ENCODE measurements around the gene BSDC1.
"Not testable (repeated sequence)": the region's sequence is repeated elsewhere in the genome, so short reads cannot be mapped to it uniquely, and the experiment has no call there.

The BSDC1 gene

GRCh38 chr1:32394141-32394889 lies at the start of gene BSDC1:
BSDC1 (minus strand) TSS chr1:32394441; CDS start chr1:32394414, 27 bp downstream.
- DNase-seq (ENCODE audit: low read depth in 2 of 2), result peak; percentile 97

GRCh38 chr1:32441467-32441866 lies 47.2 kb upstream of the BSDC1 start:
- not testable (repeated sequence) for DNase-seq (ENCODE audit: low read depth in 2 of 2)

- DNase-seq (ENCODE audit: low read depth in 2 of 2), result not testable (repeated sequence)
Measured at GRCh38 chr1:32438777-32439176, 44.5 kb upstream of the BSDC1 start.

- no peak for DNase-seq (ENCODE audit: low read depth in 2 of 2)
Measured at GRCh38 chr1:32438136-32438535, 43.9 kb upstream of the BSDC1 start.

- DNase-seq (ENCODE audit: low read depth in 2 of 2), result no peak
Measured at GRCh38 chr1:32431736-32432400, 37.6 kb upstream of the BSDC1 start.

- no peak for DNase-seq (ENCODE audit: low read depth in 2 of 2)
Measured at GRCh38 chr1:32427264-32427963, 33.2 kb upstream of the BSDC1 start.

- no peak for DNase-seq (ENCODE audit: low read depth in 2 of 2)
Measured at GRCh38 chr1:32426489-32427255, 32.4 kb upstream of the BSDC1 start.

GRCh38 chr1:32421775-32422174 lies 27.5 kb upstream of the BSDC1 start:
- no peak for DNase-seq (ENCODE audit: low read depth in 2 of 2)

- no peak for DNase-seq (ENCODE audit: low read depth in 2 of 2)
Measured at GRCh38 chr1:32414186-32414886, 20.1 kb upstream of the BSDC1 start.

- peak; percentile 32 to 80 for DNase-seq (ENCODE audit: low read depth in 2 of 2)
Measured at GRCh38 chr1:32413507-32414185, 19.4 kb upstream of the BSDC1 start.

GRCh38 chr1:32411261-32411660 lies 17.0 kb upstream of the BSDC1 start:
- DNase-seq (ENCODE audit: low read depth in 2 of 2), result no peak

- DNase-seq (ENCODE audit: low read depth in 2 of 2), result no peak
Measured at GRCh38 chr1:32406629-32407111, 12.4 kb upstream of the BSDC1 start.

GRCh38 chr1:32405672-32406467 lies 11.6 kb upstream of the BSDC1 start:
- no peak for DNase-seq (ENCODE audit: low read depth in 2 of 2)

GRCh38 chr1:32404946-32405345 lies 10.7 kb upstream of the BSDC1 start:
- DNase-seq (ENCODE audit: low read depth in 2 of 2), result no peak

GRCh38 chr1:32400876-32401631 lies 6.8 kb upstream of the BSDC1 start:
- DNase-seq (ENCODE audit: low read depth in 2 of 2), result peak; percentile 37 to 45

GRCh38 chr1:32399843-32400242 lies 5.6 kb upstream of the BSDC1 start:
- no peak for DNase-seq (ENCODE audit: low read depth in 2 of 2)

- no peak for DNase-seq (ENCODE audit: low read depth in 2 of 2)
Measured at GRCh38 chr1:32398401-32398800, 4.2 kb upstream of the BSDC1 start.

GRCh38 chr1:32396524-32396923 lies 2.3 kb upstream of the BSDC1 start:
- not testable (repeated sequence) for DNase-seq (ENCODE audit: low read depth in 2 of 2)

GRCh38 chr1:32394890-32395432 lies 720 bp upstream of the BSDC1 start:
- DNase-seq (ENCODE audit: low read depth in 2 of 2), result no peak

Data from stimulated activated CD4-positive, alpha-beta T cell treated with anti-CD3 and anti-CD28 coated beads, Interleukin-1b, Interleukin-23, amount 100 ng/mL, for 4 hours (primary cell).